GM19468 (cell line): Measurements from ENCODE around the gene FZD4.
"Not testable (repeated sequence)": the region's sequence is repeated elsewhere in the genome, so short reads cannot be mapped to it uniquely, and the experiment has no call there.

Experiments
- ATAC-seq: cut with Tn5 transposase; IDR thresholded peaks from one replicate; pipeline ENCODE4 v1.9.1; 2021; ENCODE audit warnings: mild to moderate bottlenecking, moderate library complexity, moderate number of reproducible peaks; ENCODE audit not compliant: unreplicated experiment; ENCODE audit errors: extremely low read depth

The FZD4 gene

DNA sequence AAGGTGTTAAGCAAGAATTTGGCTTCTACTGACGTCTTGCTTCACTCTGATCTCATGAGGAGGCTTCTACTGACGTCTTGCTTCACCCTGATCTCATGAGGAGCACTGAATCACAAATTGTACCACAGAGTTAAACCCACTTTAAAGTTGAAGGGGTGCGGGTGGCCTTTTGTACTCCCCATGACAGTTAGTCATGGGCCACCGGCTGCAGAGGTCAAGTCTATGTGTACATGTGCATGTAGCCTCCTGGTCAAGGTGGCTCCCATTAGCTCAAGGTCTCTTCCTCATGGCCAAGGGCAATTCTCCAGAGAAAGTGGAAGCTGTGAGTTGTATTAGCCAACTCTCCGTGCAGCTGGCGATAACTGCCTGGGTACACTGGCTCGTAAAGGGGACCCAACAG, 23.1 kb upstream of the FZD4 start:
- ATAC-seq: no peak

- no peak for ATAC-seq
These were observed 22.4 kb upstream of the FZD4 start for GRCh38 chr11:86977441-86978050.

DNA sequence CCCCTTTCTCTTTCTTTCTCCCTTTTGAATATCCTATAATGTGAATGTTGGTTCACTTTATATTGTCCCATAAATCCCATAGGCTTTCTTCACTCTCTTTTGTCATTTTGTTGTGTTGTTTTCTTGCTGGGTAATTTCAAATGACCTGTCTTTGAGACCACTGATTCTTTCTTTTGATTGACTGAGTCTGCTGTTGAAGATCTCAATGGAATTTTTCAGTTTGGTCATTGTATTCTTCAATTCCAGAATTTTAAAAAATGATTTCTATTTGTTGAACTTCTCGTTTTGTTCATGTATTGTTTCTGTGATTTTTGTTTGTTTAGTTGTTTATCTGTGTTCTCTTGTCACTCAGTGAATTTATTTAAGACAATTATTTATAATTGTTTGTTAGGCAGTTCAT, 17.5 kb upstream of the FZD4 start:
- no peak for ATAC-seq

DNA sequence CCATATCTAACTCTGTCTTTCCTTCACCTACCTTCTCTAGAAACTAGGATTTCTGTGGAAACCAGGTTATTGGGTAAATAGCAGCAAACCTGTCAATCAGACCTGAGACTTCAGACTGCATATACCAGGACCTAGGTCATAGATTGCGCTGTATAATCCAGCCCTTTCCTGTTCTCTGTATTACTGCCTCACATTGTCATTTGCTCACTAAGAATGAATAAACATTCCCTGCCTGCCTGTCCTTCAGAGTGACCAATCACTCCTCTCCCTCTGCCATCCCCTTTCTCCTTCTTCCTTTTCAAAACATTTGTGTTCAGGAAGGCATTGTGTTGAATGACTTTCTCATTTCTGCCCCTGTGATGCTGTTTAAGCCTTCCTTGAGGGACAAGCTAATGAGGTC, 14.1 kb upstream of the FZD4 start:
- no peak for ATAC-seq

- ATAC-seq: not testable (repeated sequence)
These were observed 12.4 kb upstream of the FZD4 start for GRCh38 chr11:86967601-86968000.

- no peak for ATAC-seq
These were observed 2.9 kb upstream of the FZD4 start for GRCh38 chr11:86957976-86958646.

GRCh38 chr11:86956905-86957195, 1.7 kb upstream of the FZD4 start:
- no peak for ATAC-seq

- peak; percentile 1 for ATAC-seq
These were observed 159 bp downstream of the FZD4 start for GRCh38 chr11:86955111-86955360.

- no peak for ATAC-seq
These were observed 705 bp downstream of the FZD4 start for GRCh38 chr11:86954269-86955110.

- ATAC-seq: no peak
These were observed 2.8 kb downstream of the FZD4 start for GRCh38 chr11:86952221-86952875.

- no peak for ATAC-seq
These were observed 3.5 kb downstream of the FZD4 start for GRCh38 chr11:86951706-86952105.

GRCh38 chr11:86950661-86950995, 4.6 kb downstream of the FZD4 start:
- ATAC-seq: no peak

- no peak for ATAC-seq
These were observed 5.1 kb downstream of the FZD4 start for GRCh38 chr11:86949995-86950660.

- no peak for ATAC-seq
These were observed 6.5 kb downstream of the FZD4 start for GRCh38 chr11:86948733-86949132.

DNA sequence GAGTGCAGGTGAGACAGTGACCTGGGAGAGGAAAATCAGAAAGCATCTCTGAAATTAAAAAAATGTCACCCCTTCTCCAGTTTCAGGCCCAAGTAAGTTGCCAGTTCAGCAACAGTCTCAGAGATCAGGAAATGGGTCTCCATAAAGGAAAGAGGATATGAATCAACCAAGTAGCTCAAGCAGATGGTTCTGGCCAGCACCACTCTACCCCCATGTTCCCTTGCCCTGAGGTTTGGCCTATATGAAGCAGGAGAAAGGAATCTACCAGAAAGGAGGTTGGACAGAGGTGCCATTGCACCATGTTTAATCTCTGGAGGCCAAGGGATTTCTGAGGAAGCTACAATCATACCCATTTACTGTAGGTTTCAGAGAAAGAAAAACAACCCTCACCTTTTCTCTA, 7.7 kb downstream of the FZD4 start:
- no peak for ATAC-seq

DNA sequence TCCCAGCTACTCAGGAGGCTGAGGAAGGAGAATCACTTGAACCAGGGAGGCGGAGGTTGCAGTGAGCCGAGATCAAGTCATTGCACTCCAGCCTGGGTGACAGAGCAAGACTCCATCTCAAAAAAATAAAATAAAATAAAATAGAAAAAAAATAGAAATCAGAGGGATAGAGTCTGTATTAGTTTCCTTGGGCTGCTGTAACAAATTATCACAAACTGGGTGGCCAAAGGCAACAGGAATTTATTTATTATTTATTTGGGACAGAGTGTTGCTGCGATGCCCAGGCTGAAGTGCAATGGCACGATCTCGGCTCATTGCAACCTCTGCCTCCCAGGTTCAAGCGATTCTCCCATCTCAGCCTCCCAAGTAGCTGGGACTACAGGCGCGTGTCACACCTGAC, 11.7 kb downstream of the FZD4 start:
- not testable (repeated sequence) for ATAC-seq

GRCh38 chr11:86941871-86942599, 13.2 kb downstream of the FZD4 start:
- ATAC-seq: no peak

DNA sequence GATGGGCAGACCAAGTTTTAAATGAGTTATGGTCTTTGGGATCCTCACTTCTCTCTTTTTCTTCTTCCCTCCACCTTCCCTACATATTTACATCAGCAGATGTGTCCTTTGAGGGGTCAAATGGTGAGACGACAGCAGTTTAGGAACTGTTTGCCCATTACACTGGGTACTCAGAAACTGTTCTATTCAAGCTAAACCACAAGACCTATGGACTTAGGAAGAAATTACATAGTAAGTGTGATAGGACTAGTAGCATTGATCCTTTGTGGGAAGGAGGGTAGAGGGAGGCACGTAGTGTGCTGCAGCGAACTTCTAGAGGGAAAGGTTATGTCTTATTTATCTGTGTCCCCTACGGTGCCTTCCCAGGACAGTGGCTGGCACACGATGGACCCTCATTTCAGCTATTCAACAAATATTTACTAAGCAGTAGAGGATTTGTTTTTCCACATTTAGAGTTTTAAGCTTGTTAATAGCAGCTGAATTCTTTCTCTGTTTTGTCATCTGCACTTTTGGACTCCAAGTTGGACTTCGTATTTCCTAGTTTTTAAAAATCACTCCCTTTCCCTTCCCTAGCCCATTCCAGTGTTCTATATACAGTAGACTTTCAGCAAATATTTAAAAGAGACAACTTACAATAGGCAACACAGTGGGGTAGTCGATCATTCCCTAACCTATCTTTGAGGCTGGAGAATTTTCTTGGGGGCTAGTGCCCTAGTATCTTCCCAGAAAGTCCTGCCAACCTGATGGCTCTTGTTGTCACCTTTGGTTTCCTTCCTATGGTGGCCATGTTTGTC, 13.9 kb downstream of the FZD4 start:
- no peak for ATAC-seq

DNA sequence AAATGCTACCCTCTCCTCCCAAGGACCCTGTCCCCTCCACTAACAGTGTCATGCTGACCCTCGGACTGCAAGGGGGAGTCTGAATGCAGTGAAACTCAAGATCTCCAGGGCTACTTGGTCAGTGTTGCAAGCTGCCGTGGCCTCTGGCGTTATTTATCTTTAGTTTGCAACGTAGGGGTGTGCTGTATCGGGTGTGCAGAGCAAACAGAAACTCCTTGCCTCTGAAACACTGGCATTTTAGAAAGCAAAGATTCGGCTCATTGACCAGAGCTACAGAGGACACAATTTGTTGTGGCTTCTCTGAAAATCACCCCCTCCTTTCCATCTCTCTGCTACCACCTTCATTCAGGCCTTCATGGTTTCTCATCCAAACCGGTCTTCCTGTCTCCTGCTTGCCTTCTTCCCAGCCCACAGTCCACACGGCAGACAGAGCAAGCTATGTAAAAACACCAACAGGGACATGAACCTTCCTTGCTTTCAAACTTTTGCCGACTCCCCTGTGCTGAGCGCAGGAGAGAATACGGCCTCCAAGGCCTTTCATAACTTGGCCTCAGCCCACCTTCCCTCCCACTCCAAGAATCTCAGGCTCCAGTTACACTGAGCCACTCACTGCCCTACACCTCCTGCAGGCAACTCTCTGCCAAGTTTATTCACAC, 14.9 kb downstream of the FZD4 start:
- ATAC-seq: no peak
